ENCODE data around the gene PPT1.
A peak's percentile ranks its signal among the peaks of the same experiment; 100 is the strongest.

PPT1 gene

GRCh38 chr1:40096977-40097782, at the start of gene PPT1:
TSS of gene PPT1 (minus strand) at chr1:40097252. CDS start at chr1:40097238, 14 bp downstream.
- DNase-seq (ENCODE audit: low spot score): peak; percentile 74

GRCh38 chr1:40143891-40144575, 47.0 kb upstream of the PPT1 start:
- peak; percentile 68 for DNase-seq (ENCODE audit: low spot score)

- no peak for DNase-seq (ENCODE audit: low spot score)
These were observed 45.0 kb upstream of the PPT1 start for GRCh38 chr1:40141878-40142535.

- DNase-seq (ENCODE audit: low spot score): no peak
These were observed 43.3 kb upstream of the PPT1 start for GRCh38 chr1:40140211-40140973.

- DNase-seq (ENCODE audit: low spot score): no peak
These were observed 36.8 kb upstream of the PPT1 start for GRCh38 chr1:40133839-40134238.

GRCh38 chr1:40133312-40133665, 36.2 kb upstream of the PPT1 start:
- no peak for DNase-seq (ENCODE audit: low spot score)

- DNase-seq (ENCODE audit: low spot score): no peak
These were observed 35.6 kb upstream of the PPT1 start for GRCh38 chr1:40132383-40133311.

GRCh38 chr1:40130892-40131291, 33.8 kb upstream of the PPT1 start:
- DNase-seq (ENCODE audit: low spot score): no peak

GRCh38 chr1:40122855-40123254, 25.8 kb upstream of the PPT1 start:
- DNase-seq (ENCODE audit: low spot score): no peak

GRCh38 chr1:40120128-40120527, 23.1 kb upstream of the PPT1 start:
- no peak for DNase-seq (ENCODE audit: low spot score)

GRCh38 chr1:40114400-40114799, 17.3 kb upstream of the PPT1 start:
- DNase-seq (ENCODE audit: low spot score): no peak

GRCh38 chr1:40110389-40110788, 13.3 kb upstream of the PPT1 start:
- DNase-seq (ENCODE audit: low spot score): no peak

GRCh38 chr1:40107290-40107959, 10.4 kb upstream of the PPT1 start:
- no peak for DNase-seq (ENCODE audit: low spot score)

GRCh38 chr1:40105028-40105427, 8.0 kb upstream of the PPT1 start:
- no peak for DNase-seq (ENCODE audit: low spot score)

- no peak for DNase-seq (ENCODE audit: low spot score)
These were observed 5.8 kb upstream of the PPT1 start for GRCh38 chr1:40102896-40103295.

GRCh38 chr1:40102038-40102437, 5.0 kb upstream of the PPT1 start:
- no peak for DNase-seq (ENCODE audit: low spot score)

GRCh38 chr1:40096646-40096976, 441 bp downstream of the PPT1 start:
- no peak for DNase-seq (ENCODE audit: low spot score)

- no peak for DNase-seq (ENCODE audit: low spot score)
These were observed 1.2 kb downstream of the PPT1 start for GRCh38 chr1:40095806-40096205.

GRCh38 chr1:40094466-40095110, 2.5 kb downstream of the PPT1 start:
- DNase-seq (ENCODE audit: low spot score): no peak

Data from CD4-positive, alpha-beta T cell treated with Interleukin-6 at 100 ng/mL for 8 hours (primary cell).